OCI-LY3 (cell line): ENCODE measurements around the gene SSR4.

Experiments used
- EZH2phosphoT487 ChIP-seq: fragments of 200-600 bp; shearing (Covaris generic); IDR thresholded peaks from 2 replicates; pipeline ENCODE4 v1.6.1; 2018; ENCODE audit warnings: antibody characterized with exemption, mixed run types, low read depth
- TF ChIP-seq, protein P1 (sequence below): fragments of 200-600, 300-600 bp; sonication (generic); IDR thresholded peaks from 2 replicates; pipeline ENCODE4 v1.5.1; 2014; ENCODE audit warnings: antibody characterized with exemption, low read length, low read depth

DNA sequence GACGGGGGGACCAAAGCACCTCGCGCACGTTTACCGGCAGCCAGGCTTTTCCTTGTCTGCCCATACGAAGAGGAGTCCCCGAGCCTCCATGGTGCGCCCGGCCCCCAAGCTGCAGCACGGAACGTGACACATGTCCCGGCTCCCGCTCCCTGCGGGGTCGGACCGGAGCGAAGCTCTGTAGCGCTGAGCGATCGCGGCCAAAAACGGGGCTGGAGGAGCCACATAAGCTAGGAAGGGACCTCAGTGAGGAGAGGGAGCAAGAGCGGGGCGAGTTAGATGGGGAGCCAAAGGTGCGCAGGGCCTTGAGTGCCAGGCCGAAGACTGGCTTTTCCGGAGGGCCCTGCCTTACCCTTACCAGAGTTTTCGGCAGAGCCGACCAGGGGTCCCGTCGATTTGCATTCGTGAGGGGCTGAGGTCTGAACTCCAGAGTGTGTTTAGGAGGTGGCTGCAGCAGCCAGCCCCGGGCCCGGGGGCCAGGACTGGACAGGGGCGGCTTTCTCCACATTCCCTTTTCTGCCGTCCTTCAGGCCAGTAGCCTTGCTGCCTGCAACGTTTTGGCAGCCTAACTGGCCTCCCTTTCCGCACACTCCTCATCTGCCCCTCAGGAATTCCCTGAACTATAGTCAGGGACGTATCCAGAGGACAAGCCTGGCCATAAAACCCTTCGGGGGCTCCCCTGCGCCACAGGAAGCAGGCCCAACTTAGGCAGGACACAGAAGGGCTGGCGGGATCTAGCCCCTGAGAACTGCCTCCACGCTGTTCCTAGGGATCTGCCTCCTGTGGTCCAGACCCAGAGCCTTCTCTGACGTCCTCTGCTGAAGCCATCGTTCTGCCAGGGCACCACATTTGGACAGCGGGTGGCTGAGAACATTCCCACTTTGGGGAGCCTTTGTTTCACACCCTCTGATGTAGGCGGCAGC, 689 bp downstream of the SSR4 start:
- TF ChIP-seq, protein P1, sequence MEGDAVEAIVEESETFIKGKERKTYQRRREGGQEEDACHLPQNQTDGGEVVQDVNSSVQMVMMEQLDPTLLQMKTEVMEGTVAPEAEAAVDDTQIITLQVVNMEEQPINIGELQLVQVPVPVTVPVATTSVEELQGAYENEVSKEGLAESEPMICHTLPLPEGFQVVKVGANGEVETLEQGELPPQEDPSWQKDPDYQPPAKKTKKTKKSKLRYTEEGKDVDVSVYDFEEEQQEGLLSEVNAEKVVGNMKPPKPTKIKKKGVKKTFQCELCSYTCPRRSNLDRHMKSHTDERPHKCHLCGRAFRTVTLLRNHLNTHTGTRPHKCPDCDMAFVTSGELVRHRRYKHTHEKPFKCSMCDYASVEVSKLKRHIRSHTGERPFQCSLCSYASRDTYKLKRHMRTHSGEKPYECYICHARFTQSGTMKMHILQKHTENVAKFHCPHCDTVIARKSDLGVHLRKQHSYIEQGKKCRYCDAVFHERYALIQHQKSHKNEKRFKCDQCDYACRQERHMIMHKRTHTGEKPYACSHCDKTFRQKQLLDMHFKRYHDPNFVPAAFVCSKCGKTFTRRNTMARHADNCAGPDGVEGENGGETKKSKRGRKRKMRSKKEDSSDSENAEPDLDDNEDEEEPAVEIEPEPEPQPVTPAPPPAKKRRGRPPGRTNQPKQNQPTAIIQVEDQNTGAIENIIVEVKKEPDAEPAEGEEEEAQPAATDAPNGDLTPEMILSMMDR = no peak
- no peak for TF ChIP-seq EZH2phosphoT487
